DMS53 treated with DMSO at 0.1 percent for 48 hours (cell line): ENCODE measurements around the gene KYAT1.
"Not testable (repeated sequence)": the region's sequence is repeated elsewhere in the genome, so short reads cannot be mapped to it uniquely, and the experiment has no call there.

Experiments
- DNase-seq: peaks from one replicate; lab custom pipeline; 2025; ENCODE audit not compliant: unreplicated experiment; lab: John Stamatoyannopoulos, UW

The KYAT1 gene

GRCh38 chr9:128820665-128821583 is 60.8 kb downstream of the KYAT1 start:
- no peak for DNase-seq

GRCh38 chr9:128819716-128820664 is 61.8 kb downstream of the KYAT1 start:
- DNase-seq = peak; percentile 54

GRCh38 chr9:128818839-128819715 is 62.7 kb downstream of the KYAT1 start:
- no peak for DNase-seq

GRCh38 chr9:128818099-128818838 is 63.5 kb downstream of the KYAT1 start, which contains the start of gene ENDOG:
Gene ENDOG, plus strand, starts transcription at chr9:128818500. Its CDS starts 185 bp downstream, at chr9:128818685.
- DNase-seq = peak; percentile 97

- DNase-seq = no peak
Measured at GRCh38 chr9:128810873-128811272, 70.9 kb downstream of the KYAT1 start.

- DNase-seq = no peak
Measured at GRCh38 chr9:128809831-128810230, 71.9 kb downstream of the KYAT1 start.

- DNase-seq = no peak
Measured at GRCh38 chr9:128809036-128809599, 72.6 kb downstream of the KYAT1 start.

- DNase-seq = no peak
Measured at GRCh38 chr9:128808543-128808942, 73.2 kb downstream of the KYAT1 start.

GRCh38 chr9:128807827-128808226 is 73.9 kb downstream of the KYAT1 start:
- no peak for DNase-seq

GRCh38 chr9:128805661-128806060 is 76.1 kb downstream of the KYAT1 start:
- no peak for DNase-seq

- DNase-seq = no peak
Measured at GRCh38 chr9:128802482-128802881, 79.3 kb downstream of the KYAT1 start.

GRCh38 chr9:128800061-128800460 is 81.7 kb downstream of the KYAT1 start:
- no peak for DNase-seq

- no peak for DNase-seq
Measured at GRCh38 chr9:128798896-128799295, 82.9 kb downstream of the KYAT1 start.

GRCh38 chr9:128794961-128795360 is 86.8 kb downstream of the KYAT1 start:
- DNase-seq = not testable (repeated sequence)

GRCh38 chr9:128792978-128793686 is 88.6 kb downstream of the KYAT1 start:
- DNase-seq = no peak

- no peak for DNase-seq
Measured at GRCh38 chr9:128792134-128792533, 89.6 kb downstream of the KYAT1 start.

GRCh38 chr9:128790536-128790935 is 91.2 kb downstream of the KYAT1 start:
- DNase-seq = no peak

- no peak for DNase-seq
Measured at GRCh38 chr9:128788445-128788844, 93.3 kb downstream of the KYAT1 start.

GRCh38 chr9:128787659-128788058 is 94.1 kb downstream of the KYAT1 start:
- no peak for DNase-seq
